Activated B cell treated with CpG ODN at 0.5 μM for 24 hours (primary cell): Measurements from ENCODE around the gene RNF138. TPM values are rescaled to one million over a fixed set of nuclear protein-coding genes. Genes with fewer than 3 reads are reported as not detected.

ENCODE experiments used
- ATAC-seq: fragments of 200-7000 bp; cut with Tn5 transposase; one replicate; pipeline ENCODE4 v1.10.0; 2021; ENCODE audit warnings: low read depth, mild to moderate bottlenecking, moderate library complexity
- CTCF ChIA-PET: fragments of 350-600 bp; sonication (Branson Sonifier 250); formaldehyde crosslinking; loops from one replicate; lab custom pipeline; 2021; ENCODE audit warnings: antibody characterized with exemption; lab: Charles Lee
- POLR2A ChIA-PET: fragments of 350-600 bp; sonication (Branson Sonifier 250); formaldehyde crosslinking; loops from one replicate; lab custom pipeline; 2021; ENCODE audit warnings: antibody characterized with exemption; lab: Charles Lee
- DNase-seq: peaks from one replicate; pipeline ENCODE4 v3.0.0; 2022
- H3K27ac Mint-ChIP-seq: one replicate; pipeline ENCODE4 v1.8.0; 2020; ENCODE audit warnings: mixed read lengths
- H3K27me3 Mint-ChIP-seq: one replicate; pipeline ENCODE4 v1.8.0; 2021; ENCODE audit warnings: mixed read lengths
- H3K36me3 Mint-ChIP-seq: one replicate; pipeline ENCODE4 v1.8.0; 2021; ENCODE audit warnings: low read depth, mixed read lengths
- H3K4me1 Mint-ChIP-seq: one replicate; pipeline ENCODE4 v1.8.0; 2021; ENCODE audit warnings: mixed read lengths
- H3K4me3 Mint-ChIP-seq: one replicate; pipeline ENCODE4 v1.8.0; 2020; ENCODE audit warnings: mild to moderate bottlenecking, mixed read lengths
- H3K9me3 Mint-ChIP-seq: one replicate; pipeline ENCODE4 v1.8.0; 2020; ENCODE audit warnings: mixed read lengths
- CTCF ChIP-seq: fragments of 200-600 bp; IDR thresholded peaks from one replicate; pipeline ENCODE4 v1.8.0; 2022; ENCODE audit warnings: antibody characterized with exemption, mild to moderate bottlenecking
- intact Hi-C: fragments of 100-400 bp; cut with micrococcal nuclease; formaldehyde crosslinking; loops from one replicate; pipeline ENCODE4 v1.15.1; 2024
- total RNA-seq: library from RNA; stranded (reverse); gene quantifications from 2 replicates; pipeline ENCODE4 v1.2.3, GENCODE V29; 2022

RNF138 gene
- total RNA-seq, 1 donor from 2014 or later: 66.4 TPM

DNA sequence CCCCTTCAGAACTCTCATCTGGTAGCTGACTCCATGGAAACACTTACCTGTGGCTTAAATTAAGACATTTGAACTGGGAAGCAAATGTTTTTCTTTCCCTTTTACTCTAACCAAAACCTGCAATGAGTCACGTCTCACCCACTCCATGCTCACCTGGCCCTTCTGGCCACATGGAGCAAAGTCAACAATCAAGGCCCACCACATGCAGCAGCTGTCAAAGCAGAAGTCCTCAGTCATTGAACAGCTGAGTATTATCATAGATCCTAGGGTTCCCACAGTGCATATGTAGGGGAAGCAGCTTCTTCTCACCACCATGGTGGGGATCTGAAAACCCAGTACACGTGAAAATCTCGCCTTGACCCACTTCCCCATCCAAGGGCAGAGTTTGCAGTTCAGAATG is 85.9 kb downstream of the RNF138 start:
- intact Hi-C loops: no loop called here
- H3K4me3 Mint-ChIP-seq: no peak overlapping the region

More for the DNA sequence above, 85.9 kb downstream of the RNF138 start:
- no peak for DNase-seq
- Mint-ChIP-seq H3K27ac (no peak overlapping the region), H3K27me3 (peaks cover 4% of the 10 kb centered on the region), H3K4me1 (no peaks in the 10 kb centered on the region), H3K36me3 (no peaks in the 10 kb centered on the region), H3K9me3 (no peaks in the 10 kb centered on the region)
- ChIA-PET POLR2A (no interaction called here), CTCF (interaction anchor here (1.1 kb wide), 1 partner anchor 374 kb away, joined by 4 read pairs; no protein-coding TSS in a partner anchor)
- no peak for ATAC-seq
- TF ChIP-seq CTCF: no peak

Other genes starting within 250 kb of the RNF138 start
- gene TRAPPC8, start 148.7 kb upstream of the RNF138 start, total RNA-seq: 62.9 and 69.2 TPM in 2 replicates
- 2.1 and 3.1 TPM in 2 replicates for gene RNF125, start 73.0 kb upstream of the RNF138 start, total RNA-seq
- gene MEP1B, start 98.2 kb downstream of the RNF138 start, total RNA-seq: 0.09 TPM in 1 of 2 replicates, not detected in the other